Calu3 (cell line): ENCODE results near the gene ARID1B. TPM values are rescaled to one million over a fixed set of nuclear protein-coding genes. Genes with fewer than 3 reads are reported as not detected.

ENCODE experiments used
- BruUV-seq: library from RNA; stranded (reverse); fragments of 400-500 nt; replicated peaks from 2 replicates; lab custom pipeline; 2021; lab: Mats Ljungman, UMichigan
- CTCF ChIA-PET: fragments of 300-600 bp; sonication (Branson Sonifier 250); formaldehyde crosslinking; loops from one replicate; lab custom pipeline; 2022; ENCODE audit warnings: antibody characterized with exemption; lab: Charles Lee
- DNase-seq: peaks from one replicate; pipeline ENCODE4 v3.0.0; 2022
- H3K27ac Mint-ChIP-seq: one replicate; pipeline ENCODE4 v1.8.0; 2022; ENCODE audit warnings: mixed read lengths; ENCODE audit not compliant: unreplicated experiment
- H3K27me3 Mint-ChIP-seq: one replicate; pipeline ENCODE4 v1.8.0; 2022; ENCODE audit warnings: mixed read lengths; ENCODE audit not compliant: unreplicated experiment
- H3K36me3 Mint-ChIP-seq: one replicate; pipeline ENCODE4 v1.8.0; 2022; ENCODE audit warnings: mild to moderate bottlenecking, moderate library complexity, mixed read lengths; ENCODE audit not compliant: insufficient read depth, unreplicated experiment
- H3K4me1 Mint-ChIP-seq: one replicate; pipeline ENCODE4 v1.8.0; 2022; ENCODE audit warnings: mild to moderate bottlenecking, low read depth, mixed read lengths; ENCODE audit not compliant: unreplicated experiment
- H3K4me3 Mint-ChIP-seq: one replicate; pipeline ENCODE4 v1.8.0; 2022; ENCODE audit warnings: mild to moderate bottlenecking, low read depth, moderate library complexity, mixed read lengths; ENCODE audit not compliant: unreplicated experiment
- H3K9me3 Mint-ChIP-seq: one replicate; pipeline ENCODE4 v1.8.0; 2022; ENCODE audit warnings: low read depth, mixed read lengths; ENCODE audit not compliant: unreplicated experiment
- intact Hi-C: fragments of 100-400 bp; cut with micrococcal nuclease; formaldehyde crosslinking; loops from one replicate; pipeline ENCODE4 v1.10.0; 2022; ENCODE audit not compliant: unreplicated experiment
- total RNA-seq: library from RNA; stranded (reverse); gene quantifications from 2 replicates; pipeline ENCODE4 v1.2.3, GENCODE V29; 2022
- TF ChIP-seq, protein P1 (sequence below): fragments of 200-600 bp; IDR thresholded peaks from one replicate; pipeline ENCODE4 v1.8.0; 2022; ENCODE audit warnings: antibody characterized with exemption; ENCODE audit not compliant: unreplicated experiment

Gene ARID1B
- total RNA-seq, 1 experiment from 2014 or later, result 53.5 TPM

DNA sequence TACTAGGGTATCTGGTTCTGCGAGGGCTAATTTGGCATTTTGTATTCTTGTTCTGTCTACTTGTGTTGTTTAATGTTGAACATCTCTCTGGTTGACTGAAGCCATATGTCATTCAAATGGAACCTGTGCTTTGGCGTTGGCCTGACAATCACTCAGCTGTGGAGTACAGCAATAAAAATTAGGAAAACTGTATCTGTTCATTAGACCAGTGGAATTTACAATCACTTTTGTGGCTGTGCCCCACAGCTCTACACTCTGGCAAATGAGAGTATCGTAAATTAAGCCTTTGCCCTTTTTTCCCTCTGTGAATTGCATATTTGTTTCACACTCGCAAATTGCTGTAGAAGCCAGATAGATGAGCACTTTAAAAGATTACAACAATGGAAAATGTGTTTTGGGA lies 102.0 kb downstream of the ARID1B start:
- no TSS peak for BruUV-seq
- TF ChIP-seq, protein P1, sequence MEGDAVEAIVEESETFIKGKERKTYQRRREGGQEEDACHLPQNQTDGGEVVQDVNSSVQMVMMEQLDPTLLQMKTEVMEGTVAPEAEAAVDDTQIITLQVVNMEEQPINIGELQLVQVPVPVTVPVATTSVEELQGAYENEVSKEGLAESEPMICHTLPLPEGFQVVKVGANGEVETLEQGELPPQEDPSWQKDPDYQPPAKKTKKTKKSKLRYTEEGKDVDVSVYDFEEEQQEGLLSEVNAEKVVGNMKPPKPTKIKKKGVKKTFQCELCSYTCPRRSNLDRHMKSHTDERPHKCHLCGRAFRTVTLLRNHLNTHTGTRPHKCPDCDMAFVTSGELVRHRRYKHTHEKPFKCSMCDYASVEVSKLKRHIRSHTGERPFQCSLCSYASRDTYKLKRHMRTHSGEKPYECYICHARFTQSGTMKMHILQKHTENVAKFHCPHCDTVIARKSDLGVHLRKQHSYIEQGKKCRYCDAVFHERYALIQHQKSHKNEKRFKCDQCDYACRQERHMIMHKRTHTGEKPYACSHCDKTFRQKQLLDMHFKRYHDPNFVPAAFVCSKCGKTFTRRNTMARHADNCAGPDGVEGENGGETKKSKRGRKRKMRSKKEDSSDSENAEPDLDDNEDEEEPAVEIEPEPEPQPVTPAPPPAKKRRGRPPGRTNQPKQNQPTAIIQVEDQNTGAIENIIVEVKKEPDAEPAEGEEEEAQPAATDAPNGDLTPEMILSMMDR, result no peak
- Mint-ChIP-seq H3K27ac (no peak overlapping the region), H3K27me3 (no peaks in the 10 kb centered on the region), H3K9me3 (no peaks in the 10 kb centered on the region), H3K4me1 (peaks cover 19% of the 10 kb centered on the region), H3K36me3 (no peaks in the 10 kb centered on the region), H3K4me3 (no peak overlapping the region)
- CTCF ChIA-PET, result no interaction called here
- no peak for DNase-seq
- intact Hi-C loops, result no loop called here

DNA sequence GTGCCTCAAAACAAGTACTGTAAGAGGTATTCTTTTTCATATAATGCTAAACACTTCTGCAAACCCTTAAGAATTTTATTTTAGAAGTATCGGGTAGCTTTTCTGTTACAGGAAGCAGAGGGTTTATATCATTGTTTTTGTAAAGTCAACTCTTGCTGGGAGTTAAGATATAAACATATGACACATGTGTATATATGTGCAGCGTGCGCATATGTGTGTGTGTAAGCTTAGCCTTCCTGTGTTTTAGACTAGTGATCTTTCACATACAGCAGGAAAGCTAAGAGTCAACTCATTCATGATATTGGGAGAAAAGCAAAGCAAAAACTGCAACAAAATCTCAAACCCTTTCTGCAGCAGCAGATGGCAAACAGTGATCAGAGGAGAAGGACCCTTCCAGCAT lies 102.4 kb downstream of the ARID1B start:
- Mint-ChIP-seq H3K9me3 (no peaks in the 10 kb centered on the region), H3K27me3 (no peaks in the 10 kb centered on the region), H3K4me3 (no peak overlapping the region), H3K4me1 (peaks cover 23% of the 10 kb centered on the region), H3K27ac (no peak overlapping the region), H3K36me3 (no peaks in the 10 kb centered on the region)
- CTCF ChIA-PET, result no interaction called here
- BruUV-seq, result no TSS peak
- intact Hi-C loops, result no loop called here
- no peak for DNase-seq
- TF ChIP-seq, protein P1, result no peak

DNA sequence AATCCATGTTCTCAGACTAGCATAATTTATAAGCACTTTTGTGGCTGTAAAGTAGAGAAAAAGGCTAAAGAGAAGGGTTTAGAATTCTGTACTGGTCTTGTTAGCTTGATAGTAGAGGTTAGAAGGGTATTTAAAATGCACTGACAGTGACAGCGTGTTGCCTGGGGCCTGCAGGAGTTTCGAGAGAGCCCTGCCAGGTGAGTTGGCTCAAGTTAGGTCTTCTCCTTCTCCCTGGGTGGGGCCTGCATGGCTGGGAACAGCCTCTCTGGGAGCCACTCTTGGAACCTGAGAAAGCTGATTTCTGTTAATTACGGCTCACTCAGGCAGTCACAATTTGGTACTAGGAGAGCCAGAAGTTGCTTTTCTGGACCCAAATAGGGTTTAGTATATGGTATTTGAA lies 103.7 kb downstream of the ARID1B start:
- TF ChIP-seq, protein P1, result no peak
- no TSS peak for BruUV-seq
- CTCF ChIA-PET, result no interaction called here
- no peaks in the 10 kb centered on the region for H3K9me3 Mint-ChIP-seq
- intact Hi-C loops, result no loop called here
- no peak overlapping the region for H3K4me3 Mint-ChIP-seq
- H3K4me1 Mint-ChIP-seq, result peaks cover 29% of the 10 kb centered on the region
- H3K27me3 Mint-ChIP-seq, result no peaks in the 10 kb centered on the region
- H3K36me3 Mint-ChIP-seq, result no peaks in the 10 kb centered on the region
- no peak for DNase-seq
- H3K27ac Mint-ChIP-seq, result no peak overlapping the region

DNA sequence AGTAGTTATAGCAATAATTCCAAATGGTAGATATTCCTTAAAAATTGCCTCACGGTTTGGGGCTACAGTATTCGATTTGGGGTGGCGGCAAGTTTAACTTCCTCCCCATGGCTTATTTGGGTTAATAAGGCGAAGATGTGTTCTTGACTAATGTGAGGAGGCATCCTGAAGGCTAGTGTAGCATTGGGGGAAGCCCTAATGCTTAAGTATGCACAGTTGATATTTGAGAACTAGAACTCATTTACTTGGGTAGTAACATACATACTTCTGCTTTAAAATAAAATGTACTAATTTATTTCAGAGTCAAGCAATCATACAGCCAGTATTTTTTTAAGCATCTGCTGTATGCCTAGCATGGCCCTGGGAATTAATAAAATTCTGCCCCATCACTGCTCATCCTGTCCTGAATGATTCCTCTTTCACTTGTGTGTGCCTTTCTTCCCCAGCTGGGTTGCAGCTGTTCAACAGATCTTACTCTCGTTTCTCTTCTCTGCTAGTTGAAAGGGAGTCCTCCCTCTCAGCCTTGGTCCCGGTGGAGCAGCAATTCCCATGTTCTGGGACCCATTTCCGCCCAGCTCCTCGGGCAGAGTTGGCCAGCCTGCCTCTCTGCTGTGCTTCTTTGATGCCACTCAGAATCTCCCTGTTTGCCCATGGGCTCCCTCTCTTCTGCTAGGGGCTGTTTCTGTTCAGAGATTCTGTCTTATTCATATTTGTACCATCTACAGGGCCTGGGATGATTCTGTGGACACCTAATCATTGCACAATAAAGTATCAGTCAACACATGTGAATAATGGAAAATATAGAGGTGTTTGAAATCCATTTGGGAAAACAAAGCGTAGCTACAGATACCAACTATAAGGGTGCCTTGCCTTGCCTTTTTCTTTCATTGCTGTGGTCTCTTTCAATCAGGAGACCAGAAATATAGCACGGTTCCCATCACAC lies 104.8 kb downstream of the ARID1B start:
- CTCF ChIA-PET, result no interaction called here
- no TSS peak for BruUV-seq
- DNase-seq, result no peak
- Mint-ChIP-seq H3K4me1 (peaks cover 39% of the 10 kb centered on the region), H3K4me3 (no peak overlapping the region), H3K9me3 (no peaks in the 10 kb centered on the region), H3K27ac (no peak overlapping the region), H3K27me3 (no peaks in the 10 kb centered on the region), H3K36me3 (peaks cover 7% of the 10 kb centered on the region)
- TF ChIP-seq, protein P1, result no peak
- intact Hi-C loops, result no loop called here
